GM12891 (cell line): ENCODE results near the gene ASTN2.

ENCODE experiments used
- POLR2A ChIP-seq: IDR thresholded peaks from 2 replicates; pipeline ENCODE4 v1.6.1; 2011; ENCODE audit warnings: low read depth, low read length, control low read depth
- POLR2AphosphoS5 ChIP-seq: IDR thresholded peaks from 2 replicates; pipeline ENCODE4 v1.6.1; 2011; ENCODE audit warnings: low read depth, low read length, control low read depth
- TAF1 ChIP-seq: IDR thresholded peaks from 2 replicates; pipeline ENCODE4 v1.6.1; 2011; ENCODE audit warnings: low read depth, low read length, control low read depth

DNA sequence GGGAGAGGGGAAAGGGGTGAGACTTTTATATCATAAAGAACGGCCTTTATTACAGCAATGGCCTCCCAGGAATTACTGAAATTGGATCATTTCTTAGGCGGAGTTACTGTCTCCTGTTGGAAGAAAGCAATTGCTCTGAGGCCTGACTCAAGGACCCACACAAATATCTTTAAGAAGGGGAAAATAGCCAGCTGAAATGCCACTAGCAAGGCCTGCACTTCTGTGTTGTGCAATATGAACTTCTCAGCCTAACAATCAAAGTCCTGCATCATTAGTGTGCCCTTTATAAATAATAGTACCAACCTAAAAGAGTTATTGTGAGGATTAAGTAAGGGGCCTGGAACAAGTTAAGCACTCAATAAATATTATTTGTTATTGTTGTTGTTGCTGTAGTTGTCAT is 757.9 kb downstream of the ASTN2 start:
- TF ChIP-seq POLR2A (no peak), POLR2AphosphoS5 (no peak), TAF1 (no peak)
